GM12891 (cell line): ENCODE measurements around the gene ETV6.

ENCODE experiments used
- POLR2AphosphoS5 ChIP-seq: IDR thresholded peaks from 2 replicates; pipeline ENCODE4 v1.6.1; 2011; ENCODE audit warnings: low read depth, low read length, control low read depth
- SPI1 ChIP-seq: IDR thresholded peaks from 2 replicates; pipeline ENCODE4 v1.6.1; 2011; ENCODE audit warnings: low read depth, low read length, control low read depth
- TAF1 ChIP-seq: IDR thresholded peaks from 2 replicates; pipeline ENCODE4 v1.6.1; 2011; ENCODE audit warnings: low read depth, low read length, control low read depth

GRCh38 chr12:11902525-11902875, 253.0 kb downstream of the ETV6 start:
- no peak for TF ChIP-seq POLR2AphosphoS5
- no peak for TF ChIP-seq TAF1
- TF ChIP-seq SPI1: no peak
